Stimulated activated CD8-positive, alpha-beta memory T cell treated with anti-CD3 and anti-CD28 coated beads, Interleukin-7, amount 100 ng/mL, for 24 hours (primary cell): ENCODE measurements around the gene PKLR.
"Not testable (repeated sequence)": the region's sequence is repeated elsewhere in the genome, so short reads cannot be mapped to it uniquely, and the experiment has no call there.

Experiments used
- DNase-seq: peaks from one replicate; pipeline ENCODE4 v3.0.0-alpha.2; 2020; ENCODE audit warnings: low read depth

PKLR gene

DNA sequence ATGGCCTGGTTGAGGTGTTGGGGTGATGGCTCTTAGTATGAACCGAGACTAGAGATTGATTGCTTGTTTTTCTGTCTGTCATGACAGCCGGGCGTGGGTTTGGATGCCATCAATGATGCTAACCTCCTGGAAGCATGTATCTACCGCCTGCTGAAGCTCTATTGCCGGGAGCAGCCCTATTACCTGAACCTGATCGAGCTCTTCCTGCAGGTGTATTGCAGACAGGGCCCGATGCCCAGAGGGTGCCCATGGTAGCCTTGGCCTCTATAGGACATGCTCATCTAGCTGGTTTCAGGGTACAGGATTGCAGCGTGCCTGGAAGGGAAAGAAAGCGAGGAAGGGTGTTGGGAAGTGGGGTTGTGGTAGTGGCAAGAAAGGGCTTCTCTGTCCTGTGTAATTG, 16.8 kb upstream of the PKLR start:
- no peak for DNase-seq

DNA sequence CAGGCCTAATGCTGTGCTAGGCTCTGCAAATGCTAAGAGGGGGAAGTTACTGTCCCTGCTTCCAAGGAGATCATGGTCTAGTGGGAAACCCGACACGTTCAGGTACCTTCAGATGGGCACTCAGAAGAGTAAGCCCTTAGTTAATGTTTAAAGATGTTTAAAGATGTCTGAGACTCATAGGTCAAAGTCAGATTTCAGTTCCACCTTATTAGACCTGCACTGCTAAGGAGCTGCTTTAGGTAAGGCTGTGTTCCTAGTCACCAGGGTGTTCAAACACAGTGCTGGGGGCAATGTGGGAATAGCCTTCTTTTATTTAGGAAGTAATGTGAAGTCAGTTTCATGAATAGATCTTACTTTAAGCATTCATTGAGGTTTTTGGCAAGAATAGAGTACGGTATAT, 15.7 kb upstream of the PKLR start:
- no peak for DNase-seq

DNA sequence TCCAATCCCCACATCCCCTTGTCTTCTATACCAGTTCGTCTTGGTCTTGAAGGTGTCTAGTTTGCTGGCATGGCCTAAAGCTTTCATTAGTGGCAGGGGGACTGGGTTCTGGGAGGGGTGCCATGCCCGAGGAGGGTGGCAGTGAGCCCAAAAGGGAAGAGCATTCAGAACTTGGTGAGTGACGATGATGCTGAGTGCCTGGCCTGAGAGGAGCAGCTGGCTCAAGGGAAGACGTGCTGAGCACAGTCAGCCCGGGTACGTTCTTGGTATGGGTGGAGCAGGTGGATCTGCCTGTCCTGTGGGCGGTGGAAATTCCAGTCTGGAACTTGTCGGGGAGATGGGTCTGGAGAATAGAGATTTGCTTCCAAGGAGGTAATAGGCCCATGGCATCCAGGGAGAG, 12.0 kb upstream of the PKLR start:
- DNase-seq, result no peak

DNA sequence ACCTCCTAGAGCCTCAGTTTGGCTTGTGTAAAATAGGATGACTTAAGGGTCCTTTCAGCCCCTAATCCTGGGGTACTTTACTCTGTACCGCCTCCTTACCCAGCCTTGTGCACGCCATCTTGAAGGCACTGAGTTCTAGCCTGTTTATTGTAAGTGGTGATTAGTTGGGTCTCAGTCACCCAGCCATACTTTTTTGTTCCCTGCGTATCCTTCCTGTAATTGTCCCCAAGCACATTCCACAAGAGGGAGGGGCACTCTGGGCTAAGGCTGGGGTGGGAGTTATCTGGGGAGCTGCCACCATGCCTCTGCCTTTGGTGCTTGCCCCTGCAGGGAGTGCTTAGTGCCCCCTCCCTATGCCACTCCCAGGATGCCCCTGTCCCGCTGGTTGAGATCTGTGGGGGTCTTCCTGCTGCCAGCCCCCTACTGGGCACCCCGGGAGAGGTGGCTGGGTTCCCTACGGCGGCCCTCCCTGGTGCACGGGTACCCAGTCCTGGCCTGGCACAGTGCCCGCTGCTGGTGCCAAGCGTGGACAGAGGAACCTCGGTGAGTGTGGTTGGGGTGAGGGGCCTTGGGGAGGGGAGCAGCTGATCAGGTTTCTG, 8.3 kb upstream of the PKLR start:
- DNase-seq, result no peak

DNA sequence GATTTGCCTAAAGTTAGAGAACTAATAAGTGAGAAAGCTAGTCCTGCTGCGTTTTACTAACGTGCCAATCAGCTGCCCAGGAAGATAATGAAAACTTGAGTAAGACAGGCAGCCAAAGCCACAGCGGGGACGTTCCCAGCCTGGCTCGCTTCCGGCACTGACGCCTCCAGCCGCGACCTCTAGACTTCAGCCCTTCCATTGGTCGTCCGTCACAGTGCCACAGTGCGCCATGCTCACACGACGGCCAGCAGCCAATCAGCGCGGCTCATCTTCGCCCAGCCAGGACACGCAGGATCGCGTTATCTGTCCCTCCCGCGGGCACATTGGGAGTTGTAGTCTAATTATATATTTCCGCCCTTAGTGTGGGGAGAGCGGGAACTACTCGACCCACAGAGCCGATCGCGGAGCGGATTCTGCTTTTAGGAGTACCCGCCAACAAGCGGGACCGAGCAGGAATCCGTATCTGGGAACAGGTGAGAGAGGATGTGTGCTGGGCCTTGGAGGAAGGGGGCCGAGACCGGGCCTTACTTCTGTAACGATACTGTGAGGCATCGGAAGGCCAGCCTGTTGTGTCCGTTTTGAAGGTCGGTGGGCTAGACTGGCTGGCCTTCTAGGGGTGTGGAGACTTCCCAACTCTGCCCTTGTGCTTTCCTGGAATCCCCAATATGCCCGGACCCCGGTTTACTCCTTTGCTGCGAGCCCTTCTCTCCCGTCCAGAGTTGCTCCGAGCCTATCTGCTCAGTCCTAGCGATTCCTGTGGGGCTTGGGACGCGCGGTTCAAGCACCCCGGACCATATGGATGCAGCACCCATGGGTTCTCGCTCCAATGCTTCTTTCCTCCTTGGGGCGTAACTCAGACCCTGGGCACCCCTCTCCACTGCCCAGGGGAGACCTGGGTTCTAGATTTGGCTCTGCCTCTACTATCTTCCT, 7.5 kb upstream of the PKLR start, which contains the start of gene FDPS:
Gene FDPS, plus strand, starts transcription at position 374 of the 930 bp plus-strand sequence. CDS start 924 bp downstream, outside the sequence.
- DNase-seq, result peak; percentile 91

DNA sequence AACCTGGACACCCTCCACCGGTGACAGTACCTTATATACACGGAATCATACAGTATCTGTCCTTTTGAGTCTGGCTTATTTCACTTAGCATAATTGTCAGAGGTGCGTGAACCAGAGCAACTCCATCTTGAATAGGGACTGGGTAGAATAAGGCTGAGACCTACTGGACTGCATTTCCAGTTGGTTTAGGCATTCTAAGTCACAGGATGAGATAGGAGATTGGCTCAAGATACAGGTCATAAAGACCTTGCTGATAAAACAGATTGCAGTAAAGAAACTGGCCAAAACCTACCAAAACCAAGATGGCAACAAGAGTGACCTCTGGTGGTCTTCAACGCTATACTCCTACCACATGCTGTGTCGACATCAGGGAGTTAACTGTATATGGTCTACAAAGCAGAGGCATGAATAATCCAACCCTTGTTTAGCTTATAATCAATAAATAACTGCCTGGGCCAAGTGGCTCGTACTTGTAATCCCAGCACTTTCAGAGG, 6.1 kb upstream of the PKLR start:
- no peak for DNase-seq

DNA sequence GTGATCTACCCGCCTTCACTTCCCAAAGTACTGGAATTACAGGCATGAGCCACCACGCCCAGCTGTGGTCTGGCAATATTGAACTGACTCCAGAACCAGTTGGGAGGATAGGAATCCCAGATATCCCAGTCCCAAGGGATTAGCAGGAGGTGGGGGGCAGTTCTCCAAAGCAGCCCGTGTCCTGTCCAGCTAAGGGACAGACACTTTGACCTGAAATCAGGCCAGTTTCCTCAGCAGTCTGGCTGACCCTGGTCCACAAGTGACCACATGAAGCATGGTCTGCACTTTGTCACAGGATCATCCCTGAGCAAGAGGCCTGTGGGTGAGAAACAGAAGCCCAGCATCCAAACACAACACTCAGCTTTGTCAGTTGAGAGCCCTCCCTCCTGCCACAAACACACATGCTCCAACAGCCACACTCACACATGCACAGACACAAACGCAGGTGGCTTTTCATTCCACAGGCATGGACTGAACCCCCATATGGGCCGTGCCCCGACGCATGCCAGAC, 4.7 kb upstream of the PKLR start:
- DNase-seq, result no peak

DNA sequence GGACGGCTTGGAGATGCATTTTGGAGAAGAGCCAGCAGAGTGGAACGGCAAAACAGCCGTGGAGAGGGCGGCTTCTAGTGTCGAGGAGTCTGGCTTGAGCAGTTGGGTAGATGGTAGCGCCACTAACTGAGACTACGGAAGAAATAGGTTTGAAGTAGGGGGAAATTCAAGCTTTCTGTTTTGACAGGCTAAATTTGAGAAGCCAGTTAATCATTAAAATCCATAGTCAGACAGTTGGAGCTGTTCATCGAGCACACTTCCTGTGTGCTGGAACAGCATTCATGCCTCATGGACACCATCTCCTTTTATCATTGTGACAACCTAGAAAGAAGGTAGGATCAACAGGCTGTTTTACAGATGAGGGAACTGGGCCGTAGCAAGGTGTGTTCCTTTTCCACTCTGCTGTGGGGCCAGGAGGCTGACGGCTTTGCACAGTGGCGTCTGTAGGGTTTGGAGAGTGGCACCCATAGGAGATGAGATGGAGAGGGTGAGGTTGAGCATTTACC, 3.4 kb upstream of the PKLR start:
- no peak for DNase-seq

DNA sequence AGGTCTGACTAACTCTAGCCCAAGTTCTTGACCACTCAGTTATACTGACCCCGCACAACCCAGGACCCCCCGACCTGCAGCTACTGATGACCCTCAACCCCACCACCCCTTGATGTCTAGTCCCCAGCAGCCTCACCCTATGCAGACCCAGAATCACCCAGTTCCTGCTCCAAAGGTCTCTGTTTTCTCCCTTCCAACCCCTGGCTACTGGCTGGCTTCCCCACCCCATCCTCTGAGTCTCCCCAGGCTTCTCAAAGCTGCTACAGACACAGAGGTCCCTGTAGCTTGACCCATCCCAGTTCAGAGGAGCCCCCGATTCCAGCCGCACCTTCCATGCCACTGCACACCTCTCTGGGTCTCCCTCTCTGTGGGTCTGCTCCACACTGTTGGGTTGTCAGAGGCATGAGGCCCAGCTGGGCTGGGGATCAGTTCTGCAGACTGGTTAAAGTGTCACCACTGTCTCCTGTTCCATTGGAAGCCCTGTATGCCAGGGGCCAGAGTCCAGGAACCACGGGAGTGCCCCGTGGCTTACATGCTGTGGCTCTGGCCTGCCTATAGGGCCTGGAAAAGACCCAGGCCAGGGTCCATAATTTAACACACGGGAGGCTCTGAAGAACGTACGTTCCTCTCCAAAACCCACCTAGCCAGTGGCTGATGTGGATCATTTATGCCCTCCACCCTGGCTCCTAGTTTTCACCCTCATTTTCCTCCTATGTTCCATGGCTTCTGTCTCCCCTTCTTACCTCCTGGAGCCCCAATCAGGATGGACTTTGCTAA, 497 bp downstream of the PKLR start:
- no peak for DNase-seq

DNA sequence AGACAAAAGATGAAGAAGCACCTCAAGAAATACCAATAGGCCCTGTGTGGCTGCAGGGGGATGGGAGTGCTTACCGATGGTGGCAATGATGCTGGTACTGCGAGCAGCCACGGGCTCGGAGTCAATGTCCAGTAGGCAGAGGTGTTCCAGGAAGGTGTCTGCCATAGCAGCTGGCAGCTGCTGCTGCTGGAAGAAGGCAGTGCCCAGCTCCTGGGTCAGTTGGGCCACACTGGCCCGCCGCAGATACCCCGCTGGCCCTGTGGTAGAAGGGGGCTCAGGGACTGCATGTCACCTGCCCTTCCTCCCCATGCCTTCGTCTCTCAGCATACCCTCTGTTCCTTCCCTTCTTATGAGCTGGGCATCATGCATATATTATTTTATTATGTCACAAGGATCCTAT, 1.2 kb downstream of the PKLR start:
- no peak for DNase-seq

DNA sequence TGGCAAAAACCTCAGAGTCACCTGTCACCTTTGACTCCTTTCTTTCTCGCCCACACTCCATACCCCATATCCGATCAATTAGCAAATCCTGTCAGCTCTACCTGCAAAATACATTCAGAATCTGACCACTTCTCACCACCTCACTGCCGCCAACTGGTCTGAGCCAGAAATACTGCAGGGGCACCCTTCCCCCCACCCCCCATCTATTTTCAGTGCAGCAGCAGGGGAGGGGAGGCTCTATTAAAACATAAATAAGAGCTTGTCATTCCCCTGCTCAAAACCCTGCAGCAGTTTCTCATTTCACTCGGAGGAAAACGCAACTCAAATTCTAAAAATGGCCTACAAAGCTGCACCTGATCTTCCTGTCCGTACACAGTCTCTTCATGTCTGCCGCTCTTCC, 3.9 kb downstream of the PKLR start:
- no peak for DNase-seq

DNA sequence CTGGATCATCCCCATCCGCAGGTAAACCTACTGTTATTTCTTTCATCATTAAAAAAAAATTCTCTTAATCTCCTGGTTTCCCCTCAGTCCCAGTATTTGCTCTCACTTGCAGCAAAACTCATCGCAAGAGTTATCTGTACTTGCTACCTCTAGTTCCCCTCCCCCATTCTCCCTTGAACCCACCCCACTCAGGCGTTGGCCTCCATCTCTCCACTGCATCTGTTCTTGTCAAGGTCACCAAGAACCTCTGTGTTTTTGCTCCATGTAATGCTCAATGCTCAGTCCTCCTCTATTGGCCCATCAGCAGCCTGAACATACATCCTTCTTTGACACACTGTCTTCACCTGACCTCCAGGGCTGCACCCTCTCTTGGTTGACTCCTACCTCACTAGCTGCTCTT, 4.6 kb downstream of the PKLR start:
- DNase-seq, result no peak

DNA sequence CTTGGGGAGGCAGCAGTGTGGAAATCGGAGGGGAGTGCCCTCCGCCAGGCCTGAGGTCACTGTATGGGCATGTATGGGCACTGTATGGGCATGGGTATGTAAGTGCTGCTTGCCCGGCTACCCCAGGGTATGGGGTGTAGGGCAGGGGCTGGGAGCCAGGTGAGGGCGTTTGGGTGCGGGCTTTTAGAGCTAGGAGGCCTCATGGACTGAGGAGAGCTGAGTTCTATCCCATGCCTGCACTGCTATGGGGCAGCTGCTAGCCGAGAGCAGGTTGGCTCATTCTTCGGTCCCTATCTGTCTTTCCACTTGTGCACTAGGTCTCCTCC, 5.3 kb downstream of the PKLR start:
- DNase-seq, result no peak

DNA sequence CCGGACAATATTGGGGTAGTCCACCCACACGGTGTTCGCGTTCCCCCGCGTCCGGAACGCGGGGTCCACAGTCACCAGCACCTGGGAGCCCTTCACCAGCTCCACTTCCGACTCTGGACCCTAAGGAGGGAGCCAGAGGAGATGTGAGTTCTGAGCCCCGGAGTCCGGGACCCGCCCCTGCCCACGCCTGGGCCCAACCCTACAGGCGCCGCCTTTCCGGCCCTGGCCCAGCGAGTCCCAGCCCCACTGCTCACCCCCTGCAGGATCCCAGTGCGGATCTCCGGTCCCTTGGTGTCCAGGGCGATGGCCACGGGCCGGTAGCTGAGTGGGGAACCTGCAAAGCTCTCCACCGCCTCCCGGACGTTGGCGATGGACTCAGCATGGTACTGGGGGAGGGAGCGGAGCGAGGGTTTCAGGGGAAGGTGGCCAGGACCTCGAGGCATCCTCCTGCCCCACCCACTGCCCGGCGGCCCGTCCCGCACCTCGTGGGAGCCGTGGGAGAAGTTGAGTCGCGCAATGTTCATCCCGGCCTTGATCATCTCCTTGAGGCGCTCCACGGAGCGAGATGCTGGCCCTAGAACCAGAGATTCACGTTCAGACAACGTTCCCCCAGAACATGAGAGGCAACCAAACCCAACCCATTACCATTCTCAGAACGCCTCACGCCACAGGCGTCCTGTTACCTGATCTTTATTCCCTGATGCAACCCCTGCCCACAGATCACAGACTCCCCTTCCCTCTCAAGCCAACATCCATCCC, 5.9 kb downstream of the PKLR start:
- no peak for DNase-seq

DNA sequence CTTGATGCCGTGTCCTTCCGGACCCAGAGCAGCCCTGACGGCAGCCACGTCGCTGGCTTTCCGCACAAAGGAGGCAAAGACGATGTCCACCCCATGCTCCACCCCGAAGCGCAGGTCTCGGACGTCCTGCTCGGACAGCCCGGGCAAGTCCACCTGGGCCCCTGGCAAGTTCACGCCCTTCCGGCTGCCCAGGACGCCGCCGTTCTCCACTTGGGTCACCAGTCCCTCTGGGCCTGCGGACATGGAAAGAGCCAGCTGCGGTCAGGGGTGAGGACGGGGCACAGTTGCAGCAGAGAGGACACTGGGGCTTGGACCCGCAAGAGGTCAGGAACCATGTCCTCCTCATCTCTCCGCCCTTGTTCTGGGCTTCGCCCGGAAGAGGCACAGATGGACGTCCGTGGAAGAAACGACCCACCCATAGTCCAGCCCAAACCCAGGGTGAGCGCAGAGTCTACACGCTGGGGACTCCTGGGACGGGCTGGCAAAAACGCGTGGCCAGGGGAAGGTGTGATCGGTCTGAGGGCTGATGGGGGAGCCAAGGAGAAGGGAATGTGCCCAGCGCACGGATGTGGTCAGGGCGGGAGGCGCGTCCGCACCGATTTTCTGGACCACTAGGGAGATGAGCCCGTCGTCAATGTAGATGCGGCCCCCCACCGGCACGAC, 6.6 kb downstream of the PKLR start:
- no peak for DNase-seq

DNA sequence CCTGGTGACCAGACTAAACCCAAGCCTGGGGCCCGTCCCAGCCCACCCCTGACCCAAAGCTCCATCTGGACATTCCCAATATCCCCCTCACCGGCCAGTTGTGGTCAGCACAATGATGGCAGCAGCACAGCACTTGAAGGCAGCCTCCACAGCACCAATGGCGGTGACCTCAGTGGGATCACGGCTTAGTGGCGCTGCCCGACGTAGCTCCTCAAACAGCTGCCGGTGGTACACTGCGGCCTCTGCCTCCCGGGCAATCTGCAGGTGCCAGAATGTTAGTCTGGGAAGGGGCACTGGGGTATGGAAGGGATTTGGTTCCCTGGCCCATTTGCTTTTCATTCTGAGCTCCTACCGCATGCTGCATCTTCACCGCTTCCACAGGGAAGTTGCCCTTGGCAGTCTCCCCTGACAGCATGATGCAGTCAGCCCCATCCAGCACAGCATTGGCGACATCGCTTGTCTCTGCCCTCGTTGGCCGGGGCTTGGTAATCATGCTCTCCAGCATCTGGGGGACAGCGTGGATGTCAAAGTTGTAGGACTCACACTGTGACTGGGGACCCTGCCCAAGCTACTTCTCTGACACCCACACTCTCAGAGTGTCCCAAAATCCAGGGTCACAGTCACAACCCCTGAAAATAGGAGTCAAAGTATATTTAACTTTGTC, 8.0 kb downstream of the PKLR start:
- no peak for DNase-seq

DNA sequence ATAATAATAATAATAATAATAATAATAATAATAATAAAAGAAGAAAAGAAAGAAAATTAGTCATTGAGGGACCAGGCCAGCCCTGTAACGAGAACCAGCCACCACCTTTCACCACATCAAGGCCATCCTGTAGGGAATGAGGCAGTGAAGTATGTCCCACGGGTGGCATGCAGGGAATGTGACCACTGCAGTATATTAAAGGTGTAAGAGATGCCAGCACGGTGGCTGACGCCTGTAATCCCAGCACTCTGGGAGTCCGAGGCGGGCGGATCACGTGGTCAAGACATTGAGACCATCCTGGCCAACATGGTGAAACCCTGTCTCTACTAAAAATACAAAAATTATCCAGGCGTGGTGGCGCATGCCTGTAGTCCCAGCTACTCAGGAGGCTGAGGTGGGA, 10.2 kb downstream of the PKLR start:
- not testable (repeated sequence) for DNase-seq

DNA sequence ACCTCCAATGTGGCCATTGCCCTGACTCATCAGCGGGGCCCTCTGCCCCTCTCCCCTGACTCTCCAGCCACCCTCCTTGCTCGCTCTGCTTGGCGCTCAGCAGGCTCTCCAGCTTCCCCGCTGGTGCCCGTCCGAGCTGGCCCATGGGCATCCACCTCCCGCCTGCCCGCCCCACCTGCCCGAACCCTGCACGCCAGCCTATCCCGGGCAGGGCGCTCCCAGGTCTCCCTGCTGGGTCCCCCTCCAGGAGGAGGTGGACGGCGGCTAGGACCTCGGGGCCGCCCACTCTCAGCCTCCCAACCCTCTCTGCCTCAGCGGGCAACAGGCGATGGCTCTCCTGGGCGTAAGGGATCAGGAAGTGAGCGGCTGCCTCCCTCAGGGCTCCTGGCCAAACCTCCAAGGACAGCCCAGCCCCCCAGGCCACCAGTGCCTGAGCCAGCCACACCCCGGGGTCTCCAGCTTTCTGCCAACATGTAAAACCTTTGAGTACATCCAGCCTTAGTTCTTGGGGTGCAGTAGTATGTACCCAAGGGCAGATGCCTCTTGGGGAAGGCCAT, 13.2 kb downstream of the PKLR start:
- DNase-seq, result no peak

DNA sequence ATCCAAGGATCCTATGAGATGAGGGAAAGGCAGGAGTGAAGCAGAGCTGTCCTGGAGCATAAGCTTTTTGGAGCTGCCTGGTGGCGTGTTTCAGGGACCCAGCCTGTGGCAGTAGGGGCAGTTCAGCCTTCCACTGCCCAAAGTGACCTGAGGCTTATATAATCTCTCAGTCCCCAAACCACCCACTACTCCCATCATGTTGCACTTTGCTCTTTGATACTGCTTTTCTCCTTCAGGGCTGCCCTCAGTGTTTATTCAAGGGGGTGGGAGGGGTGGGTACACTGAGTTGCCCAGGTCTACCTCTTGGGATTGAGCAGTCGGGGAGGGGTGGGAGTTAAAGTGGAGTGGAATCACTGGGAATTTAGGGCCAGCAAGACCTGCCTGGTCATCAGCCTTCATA, 14.7 kb downstream of the PKLR start:
- no peak for DNase-seq

DNA sequence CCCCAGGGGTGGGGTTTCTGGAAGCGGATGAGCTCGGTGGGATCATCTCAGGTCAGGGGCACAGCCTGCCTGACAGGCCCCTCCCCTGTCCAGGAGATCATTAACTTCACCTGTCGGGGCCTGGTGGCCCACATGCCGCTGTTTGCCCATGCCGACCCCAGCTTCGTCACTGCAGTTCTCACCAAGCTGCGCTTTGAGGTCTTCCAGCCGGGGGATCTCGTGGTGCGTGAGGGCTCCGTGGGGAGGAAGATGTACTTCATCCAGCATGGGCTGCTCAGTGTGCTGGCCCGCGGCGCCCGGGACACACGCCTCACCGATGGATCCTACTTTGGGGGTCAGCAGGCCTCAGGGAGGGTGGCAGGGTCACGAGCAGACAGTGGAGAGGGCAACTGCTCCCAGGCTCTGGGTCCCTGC, 15.6 kb downstream of the PKLR start:
- no peak for DNase-seq
